Measurements from ENCODE around the gene BCOR. TPM values are rescaled to one million over a fixed set of nuclear protein-coding genes. Genes with fewer than 3 reads are reported as not detected.

The BCOR gene
- total RNA-seq, 1 experiment from 2014 or later, result 134 TPM

GRCh38 chrX:40050532-40050931 lies 47.2 kb downstream of the BCOR start:
- H3K27me3 ChIP-seq (ENCODE audit: insufficient read depth, low read length), result no peaks in the 10 kb centered on the region
- no peak overlapping the region for H3K18ac ChIP-seq (ENCODE audit: insufficient read length, low read depth, low read length)
- H3K79me2 ChIP-seq (ENCODE audit: insufficient read depth, low read length), result no peaks in the 10 kb centered on the region
- DNase-seq, result no peak
- H3K23me2 ChIP-seq (ENCODE audit: insufficient read length, low read depth, low read length, poor library complexity, severe bottlenecking), result no peaks in the 10 kb centered on the region
- H3K79me1 ChIP-seq (ENCODE audit: insufficient read depth, low read depth, low read length, poor library complexity, severe bottlenecking), result no peaks in the 10 kb centered on the region
- Mint-ChIP-seq H3K9me3 (peaks cover 85 to 90% of the 10 kb centered on the region in 2 experiments), H3K36me3 (ENCODE audit: insufficient read depth in 1 of 3, low read depth in 3 of 3) (peaks cover 81 to 86% (median 85%) of the 10 kb centered on the region in 3 experiments), H3K27me3 (ENCODE audit: low read depth) (no peaks in the 10 kb centered on the region), H3K4me1 (no peaks in the 10 kb centered on the region), H3K27ac (no peak overlapping the region), H3K4me3 (no peak overlapping the region)
- no peak overlapping the region for H2BK15ac ChIP-seq (ENCODE audit: low read depth, low read length)
- no peak overlapping the region for H4K91ac ChIP-seq (ENCODE audit: insufficient read length, low read depth, low read length)
- H3K23ac ChIP-seq (ENCODE audit: insufficient read length, low read depth, low read length), result no peak overlapping the region
- no peak for TF ChIP-seq CTCF (conservative IDR thresholded peaks at IDR 0.05)
- peaks cover 48% of the 10 kb centered on the region for H3K9me3 ChIP-seq (ENCODE audit: control insufficient read depth, low read depth, low read length)
- WGBS (ENCODE audit: extremely low coverage, insufficient read length, low lambda C conversion rate), result no CpG with 5 or more reads among the region's 1 CpG
- H3T11ph ChIP-seq (ENCODE audit: low read length), result no peak overlapping the region
- no peak overlapping the region for H3K4ac ChIP-seq (ENCODE audit: low read depth, low read length)
- H3K9ac ChIP-seq (ENCODE audit: extremely low read depth, insufficient read length, low read length), result no peak overlapping the region
- H4K20me1 ChIP-seq (ENCODE audit: control insufficient read depth, insufficient read depth, insufficient read length), result no peaks in the 10 kb centered on the region
- no peak overlapping the region for H2BK20ac ChIP-seq (ENCODE audit: low read depth, low read length, poor library complexity, severe bottlenecking)
- no peak overlapping the region for H2AFZ ChIP-seq (ENCODE audit: low read length)
- no peaks in the 10 kb centered on the region for H3K4me1 ChIP-seq (ENCODE audit: insufficient read depth, low read length)
- no peak overlapping the region for H3K4me2 ChIP-seq (ENCODE audit: insufficient read depth, insufficient read length, low read length)
- no peak overlapping the region for H3K56ac ChIP-seq (ENCODE audit: insufficient read length, low read depth, low read length)
- no peak overlapping the region for H2AK5ac ChIP-seq (ENCODE audit: insufficient read length, low read length)
- no peak overlapping the region for H2BK5ac ChIP-seq (ENCODE audit: insufficient read length, low read length)
- no peak overlapping the region for H3K14ac ChIP-seq (ENCODE audit: insufficient read depth, low read length)
- no peak overlapping the region for H2BK12ac ChIP-seq (ENCODE audit: insufficient read length, low read depth, low read length)
- no peak overlapping the region for H4K5ac ChIP-seq (ENCODE audit: insufficient read length, low read depth, low read length)
- H4K8ac ChIP-seq (replicated peaks; ENCODE audit: insufficient read length, low read depth, low read length), result no peak overlapping the region
- no peak overlapping the region for H2BK120ac ChIP-seq (ENCODE audit: low read depth, low read length, poor library complexity, severe bottlenecking)
- no peak overlapping the region for H3K27ac ChIP-seq (ENCODE audit: insufficient read length, low read depth, low read length)

Data from H9 (cell line).